MCF 10A (cell line): Measurements from ENCODE around the gene CFD. TPM values are rescaled to one million over a fixed set of nuclear protein-coding genes. Genes with fewer than 3 reads are reported as not detected.
A peak's percentile ranks its signal among the peaks of the same experiment; 100 is the strongest.

Source experiments
- BruUV-seq: library from RNA; stranded (reverse); fragments of 400-500 nt; replicated peaks from 2 replicates; lab custom pipeline; 2021; lab: Mats Ljungman, UMichigan
- CTCF ChIA-PET: fragments of 300-600 bp; sonication (Branson Sonifier 250); formaldehyde crosslinking; extraction: SDS; loops from one replicate; lab custom pipeline; 2021; ENCODE audit warnings: antibody characterized with exemption, inconsistent platforms; lab: Yijun Ruan, JAX
- POLR2A ChIA-PET: fragments of 300-600, 350-650 bp; sonication (Branson Sonifier 250); formaldehyde crosslinking; extraction: SDS; loops from one replicate; lab custom pipeline; 2020; ENCODE audit warnings: antibody characterized with exemption, inconsistent platforms; lab: Yijun Ruan, JAX
- DNase-seq: peaks from one replicate; pipeline ENCODE4 v3.0.0-alpha.2; 2018; ENCODE audit not compliant: unreplicated experiment
- H3K27ac Mint-ChIP-seq: one replicate; pipeline ENCODE4 v1.8.0; 2022; ENCODE audit warnings: mild to moderate bottlenecking, low read depth, mixed read lengths; ENCODE audit not compliant: unreplicated experiment
- H3K27me3 Mint-ChIP-seq: one replicate; pipeline ENCODE4 v1.8.0; 2022; ENCODE audit warnings: mixed read lengths; ENCODE audit not compliant: insufficient read depth, unreplicated experiment
- H3K36me3 Mint-ChIP-seq: one replicate; pipeline ENCODE4 v1.8.0; 2022; ENCODE audit warnings: mild to moderate bottlenecking, moderate library complexity, mixed read lengths; ENCODE audit not compliant: insufficient read depth, unreplicated experiment
- H3K4me1 Mint-ChIP-seq: one replicate; pipeline ENCODE4 v1.8.0; 2022; ENCODE audit warnings: mixed read lengths; ENCODE audit not compliant: insufficient read depth, unreplicated experiment
- H3K4me3 Mint-ChIP-seq: one replicate; pipeline ENCODE4 v1.8.0; 2022; ENCODE audit warnings: mild to moderate bottlenecking, moderate library complexity, mixed read lengths; ENCODE audit not compliant: unreplicated experiment
- H3K9me3 Mint-ChIP-seq: one replicate; pipeline ENCODE4 v1.8.0; 2022; ENCODE audit warnings: mixed read lengths; ENCODE audit not compliant: unreplicated experiment
- intact Hi-C: fragments of 100-400 bp; cut with micrococcal nuclease; formaldehyde crosslinking; loops from 2 replicates; pipeline ENCODE4 v1.14.1; 2022
- total RNA-seq: library from RNA; stranded (reverse); gene quantifications from 2 replicates; pipeline ENCODE4 v1.2.3, GENCODE V29; 2022
- TF ChIP-seq, protein P1 (sequence below): fragments of 200-600 bp; IDR thresholded peaks from one replicate; pipeline ENCODE4 v1.8.0; 2022; ENCODE audit warnings: antibody characterized with exemption, mild to moderate bottlenecking; ENCODE audit not compliant: unreplicated experiment

The CFD gene
- total RNA-seq, 1 experiment from 2014 or later, result 1.1 TPM

GRCh38 chr19:821825-822503, 37.5 kb upstream of the CFD start, which contains the start of gene PLPPR3:
PLPPR3 (minus strand) TSS chr19:821955; CDS start chr19:821559, 396 bp downstream.
- TF ChIP-seq, protein P1, sequence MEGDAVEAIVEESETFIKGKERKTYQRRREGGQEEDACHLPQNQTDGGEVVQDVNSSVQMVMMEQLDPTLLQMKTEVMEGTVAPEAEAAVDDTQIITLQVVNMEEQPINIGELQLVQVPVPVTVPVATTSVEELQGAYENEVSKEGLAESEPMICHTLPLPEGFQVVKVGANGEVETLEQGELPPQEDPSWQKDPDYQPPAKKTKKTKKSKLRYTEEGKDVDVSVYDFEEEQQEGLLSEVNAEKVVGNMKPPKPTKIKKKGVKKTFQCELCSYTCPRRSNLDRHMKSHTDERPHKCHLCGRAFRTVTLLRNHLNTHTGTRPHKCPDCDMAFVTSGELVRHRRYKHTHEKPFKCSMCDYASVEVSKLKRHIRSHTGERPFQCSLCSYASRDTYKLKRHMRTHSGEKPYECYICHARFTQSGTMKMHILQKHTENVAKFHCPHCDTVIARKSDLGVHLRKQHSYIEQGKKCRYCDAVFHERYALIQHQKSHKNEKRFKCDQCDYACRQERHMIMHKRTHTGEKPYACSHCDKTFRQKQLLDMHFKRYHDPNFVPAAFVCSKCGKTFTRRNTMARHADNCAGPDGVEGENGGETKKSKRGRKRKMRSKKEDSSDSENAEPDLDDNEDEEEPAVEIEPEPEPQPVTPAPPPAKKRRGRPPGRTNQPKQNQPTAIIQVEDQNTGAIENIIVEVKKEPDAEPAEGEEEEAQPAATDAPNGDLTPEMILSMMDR, result no peak
- Mint-ChIP-seq H3K9me3 (no peaks in the 10 kb centered on the region), H3K4me1 (peaks cover 8% of the 10 kb centered on the region), H3K27ac (no peak within 1 kb of the TSS), H3K36me3 (no peaks in the 10 kb centered on the region), H3K27me3 (no peaks in the 10 kb centered on the region), H3K4me3 (no peak within 1 kb of the TSS)
- ChIA-PET CTCF (no interaction called here), POLR2A (no interaction called here)
- BruUV-seq, result no TSS peak
- intact Hi-C loops, result no loop called here
- no peak for DNase-seq

DNA sequence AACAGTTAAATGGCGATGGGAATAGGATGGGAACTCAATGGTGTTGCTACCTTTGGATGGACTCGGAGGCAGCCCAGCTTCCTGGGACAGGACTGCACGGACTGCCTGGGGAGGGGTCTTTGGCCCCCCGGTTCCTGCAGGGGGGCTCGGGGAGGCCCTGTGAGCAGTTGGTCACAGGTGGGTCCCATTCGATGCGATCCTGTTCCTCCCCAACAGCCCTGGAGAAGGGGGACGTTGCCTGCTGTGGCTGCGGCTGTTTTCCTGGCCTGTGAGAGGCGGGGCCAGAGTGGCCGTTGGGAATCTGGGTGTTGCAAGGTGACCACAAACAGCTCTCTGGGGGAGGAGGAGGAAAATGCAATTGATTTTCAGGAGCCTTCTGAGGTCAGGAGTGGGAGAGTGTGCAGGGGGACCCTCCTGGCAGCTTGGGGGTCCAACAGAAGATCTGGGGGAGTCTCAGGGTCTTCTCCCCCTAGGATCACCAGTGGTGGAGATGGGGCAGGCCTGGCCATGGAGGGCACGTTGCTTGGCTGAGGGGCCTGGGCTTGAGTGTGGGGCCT, 35.8 kb upstream of the CFD start:
- Mint-ChIP-seq H3K4me3 (no peak overlapping the region), H3K27ac (no peak overlapping the region), H3K27me3 (no peaks in the 10 kb centered on the region), H3K36me3 (no peaks in the 10 kb centered on the region), H3K4me1 (peaks cover 6% of the 10 kb centered on the region), H3K9me3 (no peaks in the 10 kb centered on the region)
- DNase-seq, result peak; percentile 38
- BruUV-seq, result no TSS peak
- ChIA-PET POLR2A (interaction anchor here (0.6 kb wide), 2 partner anchors 8 to 39 kb away, joined by 3 read pairs; no protein-coding TSS in a partner anchor), CTCF (no interaction called here)
- TF ChIP-seq, protein P1, result no peak
- intact Hi-C loops, result no loop called here

DNA sequence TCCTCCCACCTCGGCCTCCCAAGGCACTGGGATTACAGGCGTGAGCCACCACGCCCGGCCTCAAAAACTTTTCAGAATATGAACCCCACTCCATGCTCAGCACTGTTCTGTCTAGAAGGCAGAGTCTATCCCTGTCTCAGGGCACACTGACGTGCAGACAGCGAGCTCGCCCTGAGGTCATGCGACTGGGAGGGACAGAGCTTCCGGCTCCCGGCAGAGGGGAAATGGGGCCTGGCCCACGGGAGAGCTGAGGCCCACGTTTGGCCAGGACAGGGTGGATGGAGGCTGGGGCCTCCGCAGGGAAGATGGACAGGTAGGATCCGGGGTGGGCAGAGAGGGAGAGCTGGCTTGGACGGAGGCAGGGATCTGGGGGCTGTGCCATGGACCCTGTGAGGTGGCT, 34.6 kb upstream of the CFD start:
- CTCF ChIA-PET, result no interaction called here
- TF ChIP-seq, protein P1, result no peak

GRCh38 chr19:825897-826644, 33.4 kb upstream of the CFD start:
- H3K4me3 Mint-ChIP-seq, result no peak overlapping the region
- DNase-seq, result no peak
- TF ChIP-seq, protein P1, result no peak
- H3K27me3 Mint-ChIP-seq, result no peaks in the 10 kb centered on the region
- no peaks in the 10 kb centered on the region for H3K9me3 Mint-ChIP-seq
- no peaks in the 10 kb centered on the region for H3K36me3 Mint-ChIP-seq
- H3K27ac Mint-ChIP-seq, result no peak overlapping the region
- intact Hi-C loops, result no loop called here
- BruUV-seq, result no TSS peak
- ChIA-PET CTCF (interaction anchor here (0.8 to 1.6 kb wide), 2 partner anchors 53 to 57 kb away, joined by 3 to 6 read pairs; no protein-coding TSS in a partner anchor), POLR2A (no interaction called here)
- H3K4me1 Mint-ChIP-seq, result peaks cover 6% of the 10 kb centered on the region

More for the DNA sequence above, 34.6 kb upstream of the CFD start:
- POLR2A ChIA-PET, result interaction anchor here (0.7 kb wide), 1 partner anchor 207 kb away, joined by 4 read pairs; no protein-coding TSS in a partner anchor
- Mint-ChIP-seq H3K4me3 (no peak overlapping the region), H3K4me1 (peaks cover 6% of the 10 kb centered on the region), H3K27me3 (no peaks in the 10 kb centered on the region), H3K36me3 (no peaks in the 10 kb centered on the region), H3K9me3 (no peaks in the 10 kb centered on the region), H3K27ac (no peak overlapping the region)
- no TSS peak for BruUV-seq
- intact Hi-C loops, result no loop called here
- no peak for DNase-seq
